K562 (cell line): ENCODE results near the gene ZBTB42.

Experiments used
- GATA2 ChIP-seq: sonication (generic); formaldehyde crosslinking; IDR thresholded peaks from 2 replicates; pipeline ENCODE4 v1.4.0; 2020; ENCODE audit warnings: mild to moderate bottlenecking, missing genetic modification reagents
- JUND ChIP-seq, 2 experiments: IDR thresholded peaks; 2 replicates in 1 of 2; 3 replicates in 1 of 2; pipeline ENCODE4 v1.6.1; 2011; ENCODE audit warnings: borderline replicate concordance in 2 of 2, low read depth in 2 of 2, low read length in 2 of 2, improper control_type of control experiment in 1 of 2, missing biosample characterization in 1 of 2, missing genetic modification characterization in 1 of 2, missing genetic modification reagents in 1 of 2
- NCOR1 ChIP-seq: fragments of 450-650 bp; IDR thresholded peaks from 2 replicates; pipeline ENCODE4 v1.6.1; 2016; ENCODE audit warnings: mild to moderate bottlenecking, moderate library complexity
- POLR2A ChIP-seq: fragments of 450-650 bp; conservative IDR thresholded peaks from 2 replicates; pipeline ENCODE4 v1.6.1; 2016
- PURB ChIP-seq: sonication (generic); formaldehyde crosslinking; IDR thresholded peaks from 2 replicates; pipeline ENCODE4 v1.9.0; 2021; ENCODE audit warnings: low read depth, mild to moderate bottlenecking, missing genetic modification reagents
- WHSC1 ChIP-seq: IDR thresholded peaks from one replicate; pipeline ENCODE4 v1.6.1; 2012; ENCODE audit warnings: low read length, control low read depth, inconsistent platforms
- TF ChIP-seq, protein P1 (sequence below): sonication (generic); formaldehyde crosslinking; IDR thresholded peaks from 2 replicates; pipeline ENCODE4 v1.8.0; 2023; ENCODE audit warnings: mild to moderate bottlenecking, missing genetic modification reagents
- TF ChIP-seq, protein P2 (sequence below), 3 experiments: IDR thresholded peaks in 2 of 3; conservative IDR thresholded peaks in 1 of 3; 2 replicates each; pipeline ENCODE4 v1.5.1; 2011 to 2012; ENCODE audit warnings: low read length in 3 of 3, mild to moderate bottlenecking in 3 of 3, control low read depth in 2 of 3, improper control_type of control experiment in 1 of 3, inconsistent platforms in 1 of 3, low read depth in 1 of 3, mixed read lengths in 1 of 3, moderate library complexity in 1 of 3; ENCODE audit not compliant: insufficient read depth in 2 of 3
- TF ChIP-seq, protein P3 (sequence below): fragments of 250-450 bp; sonication (Bioruptor Pico); IDR thresholded peaks from 2 replicates; pipeline ENCODE4 v1.5.0; 2021
- TF ChIP-seq, protein P4 (sequence below): sonication (generic); formaldehyde crosslinking; IDR thresholded peaks from 2 replicates; pipeline ENCODE4 v1.4.0; 2020; ENCODE audit warnings: mild to moderate bottlenecking, missing genetic modification reagents

DNA sequence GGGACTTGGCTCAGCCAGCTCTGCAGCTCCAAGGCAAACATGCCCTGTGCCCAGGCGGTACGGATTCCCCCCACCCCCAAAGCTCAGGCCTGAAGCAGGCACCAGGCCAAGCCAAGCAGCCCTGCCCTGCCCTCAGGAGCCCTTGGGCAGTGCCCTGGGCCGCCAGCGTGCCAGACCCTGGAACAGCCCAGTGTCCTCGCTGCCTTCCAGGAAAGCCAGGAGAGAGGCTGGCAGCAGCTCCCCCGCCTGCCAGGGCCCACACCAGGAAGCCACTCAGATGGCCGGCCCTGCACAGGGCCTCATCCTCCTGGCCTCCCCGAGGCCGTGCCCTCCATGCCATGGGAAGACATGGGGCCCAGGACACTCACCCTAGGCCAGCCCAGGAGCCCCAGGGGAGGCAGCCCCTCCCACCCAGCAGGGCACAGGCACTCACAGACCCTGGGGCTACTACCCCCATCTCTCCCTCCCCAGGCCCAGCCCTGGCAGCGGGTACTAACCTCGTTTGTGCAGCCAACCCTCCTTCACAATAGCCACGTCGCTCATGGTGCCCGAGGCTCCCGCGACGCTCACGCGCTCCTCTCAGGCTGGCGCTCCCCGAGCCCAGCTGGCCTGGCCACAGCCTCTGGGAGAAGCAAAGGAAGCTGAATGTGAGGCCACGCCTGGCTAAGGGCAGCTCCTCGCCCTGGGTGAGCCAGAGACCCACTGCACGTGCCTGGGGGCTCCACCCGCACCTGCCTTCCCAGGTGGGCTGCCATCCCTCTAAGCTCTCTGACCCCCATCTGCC lies 8.6 kb upstream of the ZBTB42 start:
- no peak for TF ChIP-seq NCOR1
- TF ChIP-seq, protein P1, sequence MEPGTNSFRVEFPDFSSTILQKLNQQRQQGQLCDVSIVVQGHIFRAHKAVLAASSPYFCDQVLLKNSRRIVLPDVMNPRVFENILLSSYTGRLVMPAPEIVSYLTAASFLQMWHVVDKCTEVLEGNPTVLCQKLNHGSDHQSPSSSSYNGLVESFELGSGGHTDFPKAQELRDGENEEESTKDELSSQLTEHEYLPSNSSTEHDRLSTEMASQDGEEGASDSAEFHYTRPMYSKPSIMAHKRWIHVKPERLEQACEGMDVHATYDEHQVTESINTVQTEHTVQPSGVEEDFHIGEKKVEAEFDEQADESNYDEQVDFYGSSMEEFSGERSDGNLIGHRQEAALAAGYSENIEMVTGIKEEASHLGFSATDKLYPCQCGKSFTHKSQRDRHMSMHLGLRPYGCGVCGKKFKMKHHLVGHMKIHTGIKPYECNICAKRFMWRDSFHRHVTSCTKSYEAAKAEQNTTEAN (CRISPR knock-in tag): no peak
- TF ChIP-seq POLR2A: no peak
- TF ChIP-seq PURB: no peak
- TF ChIP-seq, protein P2, sequence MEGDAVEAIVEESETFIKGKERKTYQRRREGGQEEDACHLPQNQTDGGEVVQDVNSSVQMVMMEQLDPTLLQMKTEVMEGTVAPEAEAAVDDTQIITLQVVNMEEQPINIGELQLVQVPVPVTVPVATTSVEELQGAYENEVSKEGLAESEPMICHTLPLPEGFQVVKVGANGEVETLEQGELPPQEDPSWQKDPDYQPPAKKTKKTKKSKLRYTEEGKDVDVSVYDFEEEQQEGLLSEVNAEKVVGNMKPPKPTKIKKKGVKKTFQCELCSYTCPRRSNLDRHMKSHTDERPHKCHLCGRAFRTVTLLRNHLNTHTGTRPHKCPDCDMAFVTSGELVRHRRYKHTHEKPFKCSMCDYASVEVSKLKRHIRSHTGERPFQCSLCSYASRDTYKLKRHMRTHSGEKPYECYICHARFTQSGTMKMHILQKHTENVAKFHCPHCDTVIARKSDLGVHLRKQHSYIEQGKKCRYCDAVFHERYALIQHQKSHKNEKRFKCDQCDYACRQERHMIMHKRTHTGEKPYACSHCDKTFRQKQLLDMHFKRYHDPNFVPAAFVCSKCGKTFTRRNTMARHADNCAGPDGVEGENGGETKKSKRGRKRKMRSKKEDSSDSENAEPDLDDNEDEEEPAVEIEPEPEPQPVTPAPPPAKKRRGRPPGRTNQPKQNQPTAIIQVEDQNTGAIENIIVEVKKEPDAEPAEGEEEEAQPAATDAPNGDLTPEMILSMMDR (IDR thresholded peaks at IDR 0.05 in 2 of 3, conservative IDR thresholded peaks at IDR 0.05 in 1 of 3; ENCODE audit: insufficient read depth in 2 of 3, low read depth in 1 of 3, low read length in 3 of 3): no peak
- TF ChIP-seq, protein P3, sequence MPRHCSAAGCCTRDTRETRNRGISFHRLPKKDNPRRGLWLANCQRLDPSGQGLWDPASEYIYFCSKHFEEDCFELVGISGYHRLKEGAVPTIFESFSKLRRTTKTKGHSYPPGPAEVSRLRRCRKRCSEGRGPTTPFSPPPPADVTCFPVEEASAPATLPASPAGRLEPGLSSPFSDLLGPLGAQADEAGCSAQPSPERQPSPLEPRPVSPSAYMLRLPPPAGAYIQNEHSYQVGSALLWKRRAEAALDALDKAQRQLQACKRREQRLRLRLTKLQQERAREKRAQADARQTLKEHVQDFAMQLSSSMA (CRISPR knock-in tag): no peak
- no peak for TF ChIP-seq WHSC1
- TF ChIP-seq, protein P4, sequence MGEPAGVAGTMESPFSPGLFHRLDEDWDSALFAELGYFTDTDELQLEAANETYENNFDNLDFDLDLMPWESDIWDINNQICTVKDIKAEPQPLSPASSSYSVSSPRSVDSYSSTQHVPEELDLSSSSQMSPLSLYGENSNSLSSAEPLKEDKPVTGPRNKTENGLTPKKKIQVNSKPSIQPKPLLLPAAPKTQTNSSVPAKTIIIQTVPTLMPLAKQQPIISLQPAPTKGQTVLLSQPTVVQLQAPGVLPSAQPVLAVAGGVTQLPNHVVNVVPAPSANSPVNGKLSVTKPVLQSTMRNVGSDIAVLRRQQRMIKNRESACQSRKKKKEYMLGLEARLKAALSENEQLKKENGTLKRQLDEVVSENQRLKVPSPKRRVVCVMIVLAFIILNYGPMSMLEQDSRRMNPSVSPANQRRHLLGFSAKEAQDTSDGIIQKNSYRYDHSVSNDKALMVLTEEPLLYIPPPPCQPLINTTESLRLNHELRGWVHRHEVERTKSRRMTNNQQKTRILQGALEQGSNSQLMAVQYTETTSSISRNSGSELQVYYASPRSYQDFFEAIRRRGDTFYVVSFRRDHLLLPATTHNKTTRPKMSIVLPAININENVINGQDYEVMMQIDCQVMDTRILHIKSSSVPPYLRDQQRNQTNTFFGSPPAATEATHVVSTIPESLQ (CRISPR knock-in tag): no peak
- no peak for TF ChIP-seq JUND (IDR thresholded peaks at IDR 0.05; ENCODE audit: borderline replicate concordance, low read depth, low read length)
- no peak for TF ChIP-seq JUND (tag; IDR thresholded peaks at IDR 0.05; ENCODE audit: borderline replicate concordance, low read depth, low read length)
- TF ChIP-seq GATA2: no peak
